Cardiac atrium fibroblast (primary cell): ENCODE results near the gene SBNO1. TPM values are rescaled to one million over a fixed set of nuclear protein-coding genes. Genes with fewer than 3 reads are reported as not detected.

Experiments used
- total RNA-seq: library from RNA; depleted of rRNA; stranded (reverse); fragments of >200 nt; gene quantifications from 2 replicates; pipeline ENCODE4 v1.2.3, GENCODE V29; 2015

The SBNO1 gene
- total RNA-seq: 10.8 and 17.5 TPM in 2 replicates

GRCh38 chr12:123364532-123365024 is at the start of gene SBNO1:
SBNO1 (minus strand) TSS chr12:123364847; CDS start chr12:123350441, 14,406 bp downstream.

Other genes with a start within 250 kb of the SBNO1 start
- gene PITPNM2, start 213.8 kb downstream of the SBNO1 start, total RNA-seq: 1.8 and 2.5 TPM in 2 replicates
- gene MPHOSPH9, start 131.7 kb downstream of the SBNO1 start, total RNA-seq: 12.6 and 25.5 TPM in 2 replicates
- gene MTRFR, start 131.4 kb downstream of the SBNO1 start, total RNA-seq: 8.1 and 9.6 TPM in 2 replicates
- gene CDK2AP1, start 93.0 kb downstream of the SBNO1 start, total RNA-seq: 211 and 256 TPM in 2 replicates
- 22.6 and 33.4 TPM in 2 replicates for gene KMT5A, start 19.3 kb upstream of the SBNO1 start, total RNA-seq
- gene RILPL2, start 71.8 kb upstream of the SBNO1 start, total RNA-seq: 4.2 and 6.5 TPM in 2 replicates
- gene SNRNP35, start 93.3 kb upstream of the SBNO1 start, total RNA-seq: 4.2 and 10.4 TPM in 2 replicates
- 13.0 and 17.2 TPM in 2 replicates for gene RILPL1, start 168.9 kb upstream of the SBNO1 start, total RNA-seq
- 211 and 240 TPM in 2 replicates for gene TMED2, start 219.7 kb upstream of the SBNO1 start, total RNA-seq
- 10.4 and 10.7 TPM in 2 replicates for gene DDX55, start 237.3 kb upstream of the SBNO1 start, total RNA-seq